ENCODE data around the gene C9orf153. TPM values are rescaled to one million over a fixed set of nuclear protein-coding genes. Genes with fewer than 3 reads are reported as not detected.

C9orf153 gene
- total and polyA plus RNA-seq, 2 of the 8 experiments (the other 6 are each of a cell fraction or from before 2014, with no cell fraction given) = not detected

- TF ChIP-seq BACH1 (IDR thresholded peaks at IDR 0.05; ENCODE audit: low read length) = no peak
- TF ChIP-seq, protein P1, sequence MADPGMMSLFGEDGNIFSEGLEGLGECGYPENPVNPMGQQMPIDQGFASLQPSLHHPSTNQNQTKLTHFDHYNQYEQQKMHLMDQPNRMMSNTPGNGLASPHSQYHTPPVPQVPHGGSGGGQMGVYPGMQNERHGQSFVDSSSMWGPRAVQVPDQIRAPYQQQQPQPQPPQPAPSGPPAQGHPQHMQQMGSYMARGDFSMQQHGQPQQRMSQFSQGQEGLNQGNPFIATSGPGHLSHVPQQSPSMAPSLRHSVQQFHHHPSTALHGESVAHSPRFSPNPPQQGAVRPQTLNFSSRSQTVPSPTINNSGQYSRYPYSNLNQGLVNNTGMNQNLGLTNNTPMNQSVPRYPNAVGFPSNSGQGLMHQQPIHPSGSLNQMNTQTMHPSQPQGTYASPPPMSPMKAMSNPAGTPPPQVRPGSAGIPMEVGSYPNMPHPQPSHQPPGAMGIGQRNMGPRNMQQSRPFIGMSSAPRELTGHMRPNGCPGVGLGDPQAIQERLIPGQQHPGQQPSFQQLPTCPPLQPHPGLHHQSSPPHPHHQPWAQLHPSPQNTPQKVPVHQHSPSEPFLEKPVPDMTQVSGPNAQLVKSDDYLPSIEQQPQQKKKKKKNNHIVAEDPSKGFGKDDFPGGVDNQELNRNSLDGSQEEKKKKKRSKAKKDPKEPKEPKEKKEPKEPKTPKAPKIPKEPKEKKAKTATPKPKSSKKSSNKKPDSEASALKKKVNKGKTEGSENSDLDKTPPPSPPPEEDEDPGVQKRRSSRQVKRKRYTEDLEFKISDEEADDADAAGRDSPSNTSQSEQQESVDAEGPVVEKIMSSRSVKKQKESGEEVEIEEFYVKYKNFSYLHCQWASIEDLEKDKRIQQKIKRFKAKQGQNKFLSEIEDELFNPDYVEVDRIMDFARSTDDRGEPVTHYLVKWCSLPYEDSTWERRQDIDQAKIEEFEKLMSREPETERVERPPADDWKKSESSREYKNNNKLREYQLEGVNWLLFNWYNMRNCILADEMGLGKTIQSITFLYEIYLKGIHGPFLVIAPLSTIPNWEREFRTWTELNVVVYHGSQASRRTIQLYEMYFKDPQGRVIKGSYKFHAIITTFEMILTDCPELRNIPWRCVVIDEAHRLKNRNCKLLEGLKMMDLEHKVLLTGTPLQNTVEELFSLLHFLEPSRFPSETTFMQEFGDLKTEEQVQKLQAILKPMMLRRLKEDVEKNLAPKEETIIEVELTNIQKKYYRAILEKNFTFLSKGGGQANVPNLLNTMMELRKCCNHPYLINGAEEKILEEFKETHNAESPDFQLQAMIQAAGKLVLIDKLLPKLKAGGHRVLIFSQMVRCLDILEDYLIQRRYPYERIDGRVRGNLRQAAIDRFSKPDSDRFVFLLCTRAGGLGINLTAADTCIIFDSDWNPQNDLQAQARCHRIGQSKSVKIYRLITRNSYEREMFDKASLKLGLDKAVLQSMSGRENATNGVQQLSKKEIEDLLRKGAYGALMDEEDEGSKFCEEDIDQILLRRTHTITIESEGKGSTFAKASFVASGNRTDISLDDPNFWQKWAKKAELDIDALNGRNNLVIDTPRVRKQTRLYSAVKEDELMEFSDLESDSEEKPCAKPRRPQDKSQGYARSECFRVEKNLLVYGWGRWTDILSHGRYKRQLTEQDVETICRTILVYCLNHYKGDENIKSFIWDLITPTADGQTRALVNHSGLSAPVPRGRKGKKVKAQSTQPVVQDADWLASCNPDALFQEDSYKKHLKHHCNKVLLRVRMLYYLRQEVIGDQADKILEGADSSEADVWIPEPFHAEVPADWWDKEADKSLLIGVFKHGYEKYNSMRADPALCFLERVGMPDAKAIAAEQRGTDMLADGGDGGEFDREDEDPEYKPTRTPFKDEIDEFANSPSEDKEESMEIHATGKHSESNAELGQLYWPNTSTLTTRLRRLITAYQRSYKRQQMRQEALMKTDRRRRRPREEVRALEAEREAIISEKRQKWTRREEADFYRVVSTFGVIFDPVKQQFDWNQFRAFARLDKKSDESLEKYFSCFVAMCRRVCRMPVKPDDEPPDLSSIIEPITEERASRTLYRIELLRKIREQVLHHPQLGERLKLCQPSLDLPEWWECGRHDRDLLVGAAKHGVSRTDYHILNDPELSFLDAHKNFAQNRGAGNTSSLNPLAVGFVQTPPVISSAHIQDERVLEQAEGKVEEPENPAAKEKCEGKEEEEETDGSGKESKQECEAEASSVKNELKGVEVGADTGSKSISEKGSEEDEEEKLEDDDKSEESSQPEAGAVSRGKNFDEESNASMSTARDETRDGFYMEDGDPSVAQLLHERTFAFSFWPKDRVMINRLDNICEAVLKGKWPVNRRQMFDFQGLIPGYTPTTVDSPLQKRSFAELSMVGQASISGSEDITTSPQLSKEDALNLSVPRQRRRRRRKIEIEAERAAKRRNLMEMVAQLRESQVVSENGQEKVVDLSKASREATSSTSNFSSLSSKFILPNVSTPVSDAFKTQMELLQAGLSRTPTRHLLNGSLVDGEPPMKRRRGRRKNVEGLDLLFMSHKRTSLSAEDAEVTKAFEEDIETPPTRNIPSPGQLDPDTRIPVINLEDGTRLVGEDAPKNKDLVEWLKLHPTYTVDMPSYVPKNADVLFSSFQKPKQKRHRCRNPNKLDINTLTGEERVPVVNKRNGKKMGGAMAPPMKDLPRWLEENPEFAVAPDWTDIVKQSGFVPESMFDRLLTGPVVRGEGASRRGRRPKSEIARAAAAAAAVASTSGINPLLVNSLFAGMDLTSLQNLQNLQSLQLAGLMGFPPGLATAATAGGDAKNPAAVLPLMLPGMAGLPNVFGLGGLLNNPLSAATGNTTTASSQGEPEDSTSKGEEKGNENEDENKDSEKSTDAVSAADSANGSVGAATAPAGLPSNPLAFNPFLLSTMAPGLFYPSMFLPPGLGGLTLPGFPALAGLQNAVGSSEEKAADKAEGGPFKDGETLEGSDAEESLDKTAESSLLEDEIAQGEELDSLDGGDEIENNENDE (IDR thresholded peaks at IDR 0.05; ENCODE audit: insufficient replicate concordance, low read length) = no peak
- TF ChIP-seq KDM4A (IDR thresholded peaks at IDR 0.05; ENCODE audit: low read depth, low read length, severe bottlenecking) = no peak
Observed at GRCh38 chr9:86282979-86283535, 23.6 kb upstream of the C9orf153 start (continued).

Measured in H1 (cell line).